Suprapubic skin (tissue), 4 donors: Measurements from ENCODE around the gene FOXF1. TPM values are rescaled to one million over a fixed set of nuclear protein-coding genes. Genes with fewer than 3 reads are reported as not detected.
A peak's percentile ranks its signal among the peaks of the same experiment; 100 is the strongest.

ENCODE experiments used
- DNase-seq, 2 donors: peaks; one replicate each; pipeline ENCODE4 v3.0.0-alpha.2; 2019; ENCODE audit warnings: low spot score in 2 of 2
- H3K27ac ChIP-seq: fragments of 200-600 bp; sonication (generic); one replicate; pipeline ENCODE4 v1.5.1; 2019
- H3K27me3 ChIP-seq: fragments of 200-600 bp; sonication (generic); one replicate; pipeline ENCODE4 v1.5.1; 2019
- H3K36me3 ChIP-seq: fragments of 200-600 bp; sonication (generic); one replicate; pipeline ENCODE4 v1.5.1; 2019
- H3K4me1 ChIP-seq: fragments of 200-600 bp; sonication (generic); one replicate; pipeline ENCODE4 v1.5.1; 2019
- H3K4me3 ChIP-seq: fragments of 200-600 bp; sonication (generic); one replicate; pipeline ENCODE4 v1.5.1; 2019; ENCODE audit warnings: mild to moderate bottlenecking
- H3K9me3 ChIP-seq: fragments of 200-600 bp; sonication (generic); one replicate; pipeline ENCODE4 v1.5.1; 2019
- EP300 ChIP-seq: sonication (generic); formaldehyde crosslinking; IDR thresholded peaks from one replicate; pipeline ENCODE4 v1.6.1; 2017; ENCODE audit warnings: antibody characterized with exemption
- POLR2A ChIP-seq, 2 donors: fragments of 450-650 bp; IDR thresholded peaks; one replicate each; pipeline ENCODE4 v1.6.1; 2017; ENCODE audit warnings: antibody characterized with exemption in 2 of 2, mild to moderate bottlenecking in 2 of 2, moderate library complexity in 2 of 2
- POLR2AphosphoS5 ChIP-seq, 3 donors: sonication (generic); formaldehyde crosslinking; IDR thresholded peaks; one replicate each; pipeline ENCODE4 v1.6.1; 2017; ENCODE audit warnings: antibody characterized with exemption in 3 of 3
- WGBS: methylation state at CpG from one replicate; pipeline ENCODE4 v1.1.5; 2018; 5-methylcytosine and 5-hydroxymethylcytosine counted together
- total RNA-seq, 4 donors: library from RNA; depleted of rRNA; stranded (reverse); fragments of >200 nt; gene quantifications; one replicate each; pipeline ENCODE4 v1.1.0, GENCODE V29; 2016
- TF ChIP-seq, protein P1 (sequence below), 2 donors: fragments of 200-600 bp in 1 of 2; fragments of 450-650 bp in 1 of 2; sonication (generic) in 1 of 2; IDR thresholded peaks; one replicate each; pipeline ENCODE4 v1.5.1; 2016 to 2019; ENCODE audit warnings: antibody characterized with exemption in 2 of 2, mild to moderate bottlenecking in 1 of 2, moderate library complexity in 1 of 2

The FOXF1 gene
- total RNA-seq, 4 donors from 2014 or later = 0.11 to 0.59 (median 0.21) TPM; not detected in 1

DNA sequence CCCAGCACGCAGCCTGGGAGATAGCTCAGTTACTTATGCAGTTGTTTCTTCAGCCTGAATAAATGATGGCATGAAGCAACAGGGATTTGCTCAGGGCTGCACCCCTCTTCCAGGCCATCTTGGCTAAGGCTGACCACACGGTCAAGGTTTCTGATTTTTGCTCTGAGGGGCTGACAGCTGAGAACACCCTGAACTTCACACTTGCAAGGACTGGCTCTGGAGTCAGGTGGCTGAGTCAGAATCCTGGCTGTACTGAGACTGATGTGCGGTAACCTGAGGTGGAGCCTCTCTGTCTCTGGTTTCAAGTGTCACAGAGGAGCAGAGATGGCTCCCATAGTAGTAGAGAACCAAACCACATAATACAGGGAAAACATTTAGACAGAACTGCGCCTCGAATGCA is 40.0 kb downstream of the FOXF1 start:
- 80% methylated on average over 5 of the region's 5 CpGs for WGBS
- H3K4me1 ChIP-seq = peaks cover 20% of the 10 kb centered on the region

DNA sequence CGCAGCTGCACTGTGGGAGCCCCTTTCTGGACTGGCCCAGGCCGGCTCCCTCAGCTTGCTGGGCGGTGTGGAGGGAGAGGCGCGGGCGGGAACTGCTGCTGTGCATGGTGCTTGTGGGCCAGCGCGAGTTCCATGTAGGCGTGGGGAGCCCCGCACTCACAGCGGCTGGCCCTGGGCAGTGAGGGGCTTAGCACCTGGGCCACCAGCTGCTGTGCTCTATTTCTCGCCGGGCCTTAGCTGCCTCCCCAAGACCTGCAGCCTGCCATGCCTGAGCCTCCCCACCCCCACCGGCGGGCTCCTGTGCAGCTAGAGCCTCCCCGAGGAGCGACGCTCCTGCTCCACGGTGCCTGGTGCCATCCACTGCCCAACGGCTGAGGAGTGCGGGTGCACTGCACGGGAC is 43.0 kb downstream of the FOXF1 start:
- WGBS = 97% methylated on average over 8 of the region's 22 CpGs
- no peak for DNase-seq
- TF ChIP-seq, protein P1, sequence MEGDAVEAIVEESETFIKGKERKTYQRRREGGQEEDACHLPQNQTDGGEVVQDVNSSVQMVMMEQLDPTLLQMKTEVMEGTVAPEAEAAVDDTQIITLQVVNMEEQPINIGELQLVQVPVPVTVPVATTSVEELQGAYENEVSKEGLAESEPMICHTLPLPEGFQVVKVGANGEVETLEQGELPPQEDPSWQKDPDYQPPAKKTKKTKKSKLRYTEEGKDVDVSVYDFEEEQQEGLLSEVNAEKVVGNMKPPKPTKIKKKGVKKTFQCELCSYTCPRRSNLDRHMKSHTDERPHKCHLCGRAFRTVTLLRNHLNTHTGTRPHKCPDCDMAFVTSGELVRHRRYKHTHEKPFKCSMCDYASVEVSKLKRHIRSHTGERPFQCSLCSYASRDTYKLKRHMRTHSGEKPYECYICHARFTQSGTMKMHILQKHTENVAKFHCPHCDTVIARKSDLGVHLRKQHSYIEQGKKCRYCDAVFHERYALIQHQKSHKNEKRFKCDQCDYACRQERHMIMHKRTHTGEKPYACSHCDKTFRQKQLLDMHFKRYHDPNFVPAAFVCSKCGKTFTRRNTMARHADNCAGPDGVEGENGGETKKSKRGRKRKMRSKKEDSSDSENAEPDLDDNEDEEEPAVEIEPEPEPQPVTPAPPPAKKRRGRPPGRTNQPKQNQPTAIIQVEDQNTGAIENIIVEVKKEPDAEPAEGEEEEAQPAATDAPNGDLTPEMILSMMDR (IDR thresholded peaks at IDR 0.05) = no peak
- TF ChIP-seq POLR2AphosphoS5 (IDR thresholded peaks at IDR 0.05) (no peak), EP300 (no peak), POLR2A (IDR thresholded peaks at IDR 0.05) (no peak)
- no peak overlapping the region for H3K27ac ChIP-seq
- H3K4me3 ChIP-seq = no peak overlapping the region
- H3K4me1 ChIP-seq = peaks cover 29% of the 10 kb centered on the region
- no peaks in the 10 kb centered on the region for H3K27me3 ChIP-seq
- H3K36me3 ChIP-seq = peaks cover 34% of the 10 kb centered on the region
- H3K9me3 ChIP-seq = no peaks in the 10 kb centered on the region

More for the DNA sequence above, 40.0 kb downstream of the FOXF1 start:
- Histone ChIP-seq H3K27me3 (no peaks in the 10 kb centered on the region), H3K27ac (no peak overlapping the region), H3K9me3 (no peaks in the 10 kb centered on the region), H3K4me3 (no peak overlapping the region), H3K36me3 (peaks cover 54% of the 10 kb centered on the region)
- DNase-seq = no peak
- TF ChIP-seq POLR2AphosphoS5 (IDR thresholded peaks at IDR 0.05) (no peak), EP300 (no peak), POLR2A (IDR thresholded peaks at IDR 0.05) (no peak)
- TF ChIP-seq, protein P1 (IDR thresholded peaks at IDR 0.05) = no peak

- H3K4me3 ChIP-seq = peak overlapping the region; percentile 100
- peaks cover 29% of the 10 kb centered on the region for H3K4me1 ChIP-seq
- 5% methylated on average over 10 of the region's 10 CpGs for WGBS
- no peaks in the 10 kb centered on the region for H3K9me3 ChIP-seq
- no peak for TF ChIP-seq POLR2AphosphoS5 (IDR thresholded peaks at IDR 0.05)
- no peak for TF ChIP-seq EP300
- no peak for TF ChIP-seq POLR2A (IDR thresholded peaks at IDR 0.05)
- TF ChIP-seq, protein P1 (IDR thresholded peaks at IDR 0.05) = no peak
- H3K27me3 ChIP-seq = no peaks in the 10 kb centered on the region
- H3K36me3 ChIP-seq = peaks cover 30% of the 10 kb centered on the region
- H3K27ac ChIP-seq = peak overlapping the region; percentile 89
- no peak for DNase-seq
These were observed 44.2 kb downstream of the FOXF1 start for GRCh38 chr16:86554599-86554916.

- H3K4me1 ChIP-seq = peaks cover 29% of the 10 kb centered on the region
- DNase-seq = peak; percentile 94 to 95
- H3K9me3 ChIP-seq = no peaks in the 10 kb centered on the region
- peaks cover 5% of the 10 kb centered on the region for H3K27me3 ChIP-seq
- H3K36me3 ChIP-seq = peaks cover 25% of the 10 kb centered on the region
- TF ChIP-seq EP300 (no peak), POLR2AphosphoS5 (IDR thresholded peaks at IDR 0.05) (peak in 1 of 3 donors; percentile 64), POLR2A (IDR thresholded peaks at IDR 0.05) (peak in 1 of 2 donors; percentile 59)
- TF ChIP-seq, protein P1 (IDR thresholded peaks at IDR 0.05) = no peak
- H3K27ac ChIP-seq = peak within 1 kb of the TSS; percentile 89
- H3K4me3 ChIP-seq = peak within 1 kb of the TSS; percentile 100
- 4% methylated on average over 44 of the region's 70 CpGs for WGBS
These were observed 44.8 kb downstream of the FOXF1 start, which contains the start of gene MTHFSD for GRCh38 chr16:86554917-86555703. Gene MTHFSD, minus strand, starts transcription at chr16:86555235. Its CDS starts 51 bp downstream, at chr16:86555184.

DNA sequence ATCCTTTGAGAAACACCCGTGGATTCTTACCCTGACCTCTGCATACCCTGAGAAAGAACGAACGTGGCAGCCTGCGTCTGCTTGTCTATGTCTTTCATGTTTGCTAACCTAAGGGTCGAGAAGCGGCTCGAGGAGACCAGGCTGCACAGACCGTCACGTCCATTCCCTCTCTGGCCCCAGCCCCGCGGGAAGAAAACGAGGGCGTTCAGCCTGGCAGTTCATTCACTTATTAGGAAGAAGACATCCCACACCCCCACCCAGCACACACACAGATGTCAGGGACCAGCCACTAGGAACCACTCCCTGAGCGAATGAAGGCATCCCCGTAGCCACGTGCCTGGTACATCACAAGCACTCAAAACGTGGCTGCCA is 45.4 kb downstream of the FOXF1 start:
- H3K27ac ChIP-seq = no peak overlapping the region
- DNase-seq = no peak
- no peaks in the 10 kb centered on the region for H3K9me3 ChIP-seq
- H3K4me1 ChIP-seq = peaks cover 29% of the 10 kb centered on the region
- TF ChIP-seq POLR2AphosphoS5 (IDR thresholded peaks at IDR 0.05) (no peak), POLR2A (IDR thresholded peaks at IDR 0.05) (no peak), EP300 (no peak)
- TF ChIP-seq, protein P1 (IDR thresholded peaks at IDR 0.05) = no peak
- 37% methylated on average over 17 of the region's 17 CpGs for WGBS
- H3K27me3 ChIP-seq = peaks cover 9% of the 10 kb centered on the region
- H3K36me3 ChIP-seq = peaks cover 19% of the 10 kb centered on the region
- H3K4me3 ChIP-seq = peak overlapping the region; percentile 100
